SK-N-SH treated with all-trans-retinoic acid at 6 μM for 48 hours (cell line): ENCODE data around the gene ANKRD2.

ENCODE experiments used
- ATAC-seq: fragments of 200-7000 bp; cut with Tn5 transposase; 3 replicates; pipeline ENCODE4 v1.9.1; 2020; ENCODE audit warnings: mild to moderate bottlenecking, moderate library complexity
- ARNTL ChIP-seq: fragments of 450-650 bp; formaldehyde crosslinking; IDR thresholded peaks from 2 replicates; pipeline ENCODE4 v1.5.0; 2020; ENCODE audit warnings: low read depth, mild to moderate bottlenecking, moderate library complexity, borderline replicate concordance
- BACH2 ChIP-seq: fragments of 250-450 bp; sonication (Bioruptor Pico); IDR thresholded peaks from 2 replicates; pipeline ENCODE4 v1.9.0; 2021; ENCODE audit warnings: mild to moderate bottlenecking, borderline replicate concordance
- CSDC2 ChIP-seq: fragments of 250-450 bp; sonication (Bioruptor Pico); IDR thresholded peaks from 2 replicates; pipeline ENCODE4 v1.5.0; 2020; ENCODE audit warnings: mild to moderate bottlenecking, moderate library complexity
- CSRNP3 ChIP-seq: fragments of 250-450 bp; sonication (Bioruptor Pico); IDR thresholded peaks from 2 replicates; pipeline ENCODE4 v1.5.1; 2021; ENCODE audit warnings: mild to moderate bottlenecking, moderate library complexity
- GLIS3 ChIP-seq: fragments of 250-450 bp; sonication (Bioruptor Pico); IDR thresholded peaks from 2 replicates; pipeline ENCODE4 v1.5.0; 2020; ENCODE audit warnings: mild to moderate bottlenecking, moderate library complexity
- ISL1 ChIP-seq: fragments of 250-450 bp; sonication (Bioruptor Pico); IDR thresholded peaks from 2 replicates; pipeline ENCODE4 v2.1.2; 2022; ENCODE audit warnings: mild to moderate bottlenecking, moderate library complexity
- OSR1 ChIP-seq: fragments of 250-450 bp; sonication (Bioruptor Pico); IDR thresholded peaks from 2 replicates; pipeline ENCODE4 v1.8.0; 2022; ENCODE audit warnings: moderate library complexity, mild to moderate bottlenecking, inconsistent platforms
- PPARA ChIP-seq: fragments of 250-450 bp; sonication (Bioruptor Pico); IDR thresholded peaks from 2 replicates; pipeline ENCODE4 v1.5.0; 2020; ENCODE audit warnings: mild to moderate bottlenecking, borderline replicate concordance
- RARB ChIP-seq: fragments of 250-450 bp; sonication (Bioruptor Pico); IDR thresholded peaks from 2 replicates; pipeline ENCODE4 v1.8.0; 2021; ENCODE audit warnings: mild to moderate bottlenecking, moderate library complexity
- SNAI2 ChIP-seq: fragments of 250-450 bp; sonication (Bioruptor Pico); IDR thresholded peaks from 2 replicates; pipeline ENCODE4 v1.5.0; 2020; ENCODE audit warnings: mild to moderate bottlenecking, moderate library complexity
- TCF4 ChIP-seq: fragments of 250-450 bp; sonication (Bioruptor Pico); IDR thresholded peaks from 2 replicates; pipeline ENCODE4 v1.8.0; 2021; ENCODE audit warnings: mild to moderate bottlenecking, moderate library complexity, borderline replicate concordance
- ZC3H10 ChIP-seq: fragments of 250-450 bp; sonication (Bioruptor Pico); IDR thresholded peaks from 2 replicates; pipeline ENCODE4 v1.5.1; 2021; ENCODE audit warnings: mild to moderate bottlenecking, moderate library complexity
- ZFP3 ChIP-seq: fragments of 250-450 bp; sonication (Bioruptor Pico); IDR thresholded peaks from 2 replicates; pipeline ENCODE4 v1.5.0; 2020; ENCODE audit warnings: mild to moderate bottlenecking, moderate library complexity
- ZFP30 ChIP-seq: fragments of 450-650 bp; formaldehyde crosslinking; IDR thresholded peaks from 2 replicates; pipeline ENCODE4 v1.5.0; 2022; ENCODE audit warnings: mild to moderate bottlenecking, moderate library complexity
- ZNF565 ChIP-seq: fragments of 450-650 bp; formaldehyde crosslinking; conservative IDR thresholded peaks from 2 replicates; pipeline ENCODE4 v1.5.0; 2020; ENCODE audit warnings: low read depth, mild to moderate bottlenecking, moderate library complexity
- ZNF70 ChIP-seq: fragments of 450-650 bp; formaldehyde crosslinking; IDR thresholded peaks from 2 replicates; pipeline ENCODE4 v1.5.0; 2020; ENCODE audit warnings: mild to moderate bottlenecking, moderate library complexity
- ZNF8 ChIP-seq: fragments of 450-650 bp; formaldehyde crosslinking; IDR thresholded peaks from 2 replicates; pipeline ENCODE4 v1.5.0; 2020; ENCODE audit warnings: mild to moderate bottlenecking, moderate library complexity
- TF ChIP-seq, protein P1 (sequence below): fragments of 250-450 bp; sonication (Bioruptor Pico); IDR thresholded peaks from 2 replicates; pipeline ENCODE4 v1.5.0; 2020; ENCODE audit warnings: mild to moderate bottlenecking, moderate library complexity
- TF ChIP-seq, protein P2 (sequence below): fragments of 250-450 bp; sonication (Bioruptor Pico); IDR thresholded peaks from 2 replicates; pipeline ENCODE4 v1.5.1; 2020; ENCODE audit warnings: low read depth, mild to moderate bottlenecking, moderate library complexity
- TF ChIP-seq, protein P3 (sequence below): fragments of 250-450 bp; sonication (Bioruptor Pico); IDR thresholded peaks from 2 replicates; pipeline ENCODE4 v1.8.0; 2021; ENCODE audit warnings: low read depth, mild to moderate bottlenecking, moderate library complexity, borderline replicate concordance
- TF ChIP-seq, protein P4 (sequence below): fragments of 250-450 bp; sonication (Bioruptor Pico); IDR thresholded peaks from 2 replicates; pipeline ENCODE4 v1.8.0; 2020; ENCODE audit warnings: mild to moderate bottlenecking, moderate library complexity, borderline replicate concordance

Gene ANKRD2

GRCh38 chr10:97546456-97547270, 25.9 kb upstream of the ANKRD2 start:
- ATAC-seq: no peak
- no peak for TF ChIP-seq ZC3H10 (CRISPR knock-in tag)

GRCh38 chr10:97547271-97547600, 25.3 kb upstream of the ANKRD2 start:
- TF ChIP-seq BACH2 (CRISPR knock-in tag) (no peak), ZFP30 (CRISPR knock-in tag) (no peak), ISL1 (no peak), OSR1 (CRISPR knock-in tag) (no peak), ZNF8 (CRISPR knock-in tag) (no peak), ZFP3 (CRISPR knock-in tag) (no peak), ZNF70 (CRISPR knock-in tag) (no peak), CSDC2 (no peak), ZNF565 (CRISPR knock-in tag) (no peak), PPARA (CRISPR knock-in tag) (no peak), CSRNP3 (CRISPR knock-in tag) (no peak), TCF4 (CRISPR knock-in tag) (no peak), GLIS3 (no peak), RARB (no peak), SNAI2 (CRISPR knock-in tag) (no peak)
- TF ChIP-seq, protein P1, sequence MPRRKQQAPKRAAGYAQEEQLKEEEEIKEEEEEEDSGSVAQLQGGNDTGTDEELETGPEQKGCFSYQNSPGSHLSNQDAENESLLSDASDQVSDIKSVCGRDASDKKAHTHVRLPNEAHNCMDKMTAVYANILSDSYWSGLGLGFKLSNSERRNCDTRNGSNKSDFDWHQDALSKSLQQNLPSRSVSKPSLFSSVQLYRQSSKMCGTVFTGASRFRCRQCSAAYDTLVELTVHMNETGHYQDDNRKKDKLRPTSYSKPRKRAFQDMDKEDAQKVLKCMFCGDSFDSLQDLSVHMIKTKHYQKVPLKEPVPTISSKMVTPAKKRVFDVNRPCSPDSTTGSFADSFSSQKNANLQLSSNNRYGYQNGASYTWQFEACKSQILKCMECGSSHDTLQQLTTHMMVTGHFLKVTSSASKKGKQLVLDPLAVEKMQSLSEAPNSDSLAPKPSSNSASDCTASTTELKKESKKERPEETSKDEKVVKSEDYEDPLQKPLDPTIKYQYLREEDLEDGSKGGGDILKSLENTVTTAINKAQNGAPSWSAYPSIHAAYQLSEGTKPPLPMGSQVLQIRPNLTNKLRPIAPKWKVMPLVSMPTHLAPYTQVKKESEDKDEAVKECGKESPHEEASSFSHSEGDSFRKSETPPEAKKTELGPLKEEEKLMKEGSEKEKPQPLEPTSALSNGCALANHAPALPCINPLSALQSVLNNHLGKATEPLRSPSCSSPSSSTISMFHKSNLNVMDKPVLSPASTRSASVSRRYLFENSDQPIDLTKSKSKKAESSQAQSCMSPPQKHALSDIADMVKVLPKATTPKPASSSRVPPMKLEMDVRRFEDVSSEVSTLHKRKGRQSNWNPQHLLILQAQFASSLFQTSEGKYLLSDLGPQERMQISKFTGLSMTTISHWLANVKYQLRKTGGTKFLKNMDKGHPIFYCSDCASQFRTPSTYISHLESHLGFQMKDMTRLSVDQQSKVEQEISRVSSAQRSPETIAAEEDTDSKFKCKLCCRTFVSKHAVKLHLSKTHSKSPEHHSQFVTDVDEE (CRISPR knock-in tag): no peak
- TF ChIP-seq, protein P2, sequence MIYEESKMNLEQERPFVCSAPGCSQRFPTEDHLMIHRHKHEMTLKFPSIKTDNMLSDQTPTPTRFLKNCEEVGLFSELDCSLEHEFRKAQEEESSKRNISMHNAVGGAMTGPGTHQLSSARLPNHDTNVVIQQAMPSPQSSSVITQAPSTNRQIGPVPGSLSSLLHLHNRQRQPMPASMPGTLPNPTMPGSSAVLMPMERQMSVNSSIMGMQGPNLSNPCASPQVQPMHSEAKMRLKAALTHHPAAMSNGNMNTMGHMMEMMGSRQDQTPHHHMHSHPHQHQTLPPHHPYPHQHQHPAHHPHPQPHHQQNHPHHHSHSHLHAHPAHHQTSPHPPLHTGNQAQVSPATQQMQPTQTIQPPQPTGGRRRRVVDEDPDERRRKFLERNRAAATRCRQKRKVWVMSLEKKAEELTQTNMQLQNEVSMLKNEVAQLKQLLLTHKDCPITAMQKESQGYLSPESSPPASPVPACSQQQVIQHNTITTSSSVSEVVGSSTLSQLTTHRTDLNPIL (CRISPR knock-in tag): no peak
- TF ChIP-seq, protein P3, sequence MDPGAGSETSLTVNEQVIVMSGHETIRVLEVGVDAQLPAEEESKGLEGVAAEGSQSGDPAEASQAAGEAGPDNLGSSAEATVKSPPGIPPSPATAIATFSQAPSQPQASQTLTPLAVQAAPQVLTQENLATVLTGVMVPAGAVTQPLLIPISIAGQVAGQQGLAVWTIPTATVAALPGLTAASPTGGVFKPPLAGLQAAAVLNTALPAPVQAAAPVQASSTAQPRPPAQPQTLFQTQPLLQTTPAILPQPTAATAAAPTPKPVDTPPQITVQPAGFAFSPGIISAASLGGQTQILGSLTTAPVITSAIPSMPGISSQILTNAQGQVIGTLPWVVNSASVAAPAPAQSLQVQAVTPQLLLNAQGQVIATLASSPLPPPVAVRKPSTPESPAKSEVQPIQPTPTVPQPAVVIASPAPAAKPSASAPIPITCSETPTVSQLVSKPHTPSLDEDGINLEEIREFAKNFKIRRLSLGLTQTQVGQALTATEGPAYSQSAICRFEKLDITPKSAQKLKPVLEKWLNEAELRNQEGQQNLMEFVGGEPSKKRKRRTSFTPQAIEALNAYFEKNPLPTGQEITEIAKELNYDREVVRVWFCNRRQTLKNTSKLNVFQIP: no peak
- TF ChIP-seq, protein P4, sequence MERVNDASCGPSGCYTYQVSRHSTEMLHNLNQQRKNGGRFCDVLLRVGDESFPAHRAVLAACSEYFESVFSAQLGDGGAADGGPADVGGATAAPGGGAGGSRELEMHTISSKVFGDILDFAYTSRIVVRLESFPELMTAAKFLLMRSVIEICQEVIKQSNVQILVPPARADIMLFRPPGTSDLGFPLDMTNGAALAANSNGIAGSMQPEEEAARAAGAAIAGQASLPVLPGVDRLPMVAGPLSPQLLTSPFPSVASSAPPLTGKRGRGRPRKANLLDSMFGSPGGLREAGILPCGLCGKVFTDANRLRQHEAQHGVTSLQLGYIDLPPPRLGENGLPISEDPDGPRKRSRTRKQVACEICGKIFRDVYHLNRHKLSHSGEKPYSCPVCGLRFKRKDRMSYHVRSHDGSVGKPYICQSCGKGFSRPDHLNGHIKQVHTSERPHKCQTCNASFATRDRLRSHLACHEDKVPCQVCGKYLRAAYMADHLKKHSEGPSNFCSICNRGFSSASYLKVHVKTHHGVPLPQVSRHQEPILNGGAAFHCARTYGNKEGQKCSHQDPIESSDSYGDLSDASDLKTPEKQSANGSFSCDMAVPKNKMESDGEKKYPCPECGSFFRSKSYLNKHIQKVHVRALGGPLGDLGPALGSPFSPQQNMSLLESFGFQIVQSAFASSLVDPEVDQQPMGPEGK (CRISPR knock-in tag): no peak
- no peak for ATAC-seq

- TF ChIP-seq CSDC2: no peak
- TF ChIP-seq BACH2 (CRISPR knock-in tag): no peak
- TF ChIP-seq CSRNP3 (CRISPR knock-in tag): no peak
- no peak for TF ChIP-seq ARNTL (CRISPR knock-in tag)
- TF ChIP-seq ZC3H10 (CRISPR knock-in tag): no peak
- ATAC-seq: no peak
Observed at GRCh38 chr10:97547962-97548361, 24.6 kb upstream of the ANKRD2 start.
